ENCODE data around the gene WWTR1. TPM values are rescaled to one million over a fixed set of nuclear protein-coding genes. Genes with fewer than 3 reads are reported as not detected.

The WWTR1 gene
- total RNA-seq, 1 experiment from 2014 or later, result 79.7 TPM

- Histone ChIP-seq H3K9me2 (replicated peaks; ENCODE audit: low read length) (no peaks in the 10 kb centered on the region), H2AFZ (ENCODE audit: low read length) (peak overlapping the region; percentile 62), H3K9me3 (ENCODE audit: low read length) (no peaks in the 10 kb centered on the region), H3K27ac (ENCODE audit: low read length) (peak overlapping the region; percentile 55), H3K79me2 (ENCODE audit: low read length) (no peaks in the 10 kb centered on the region), H3K36me3 (ENCODE audit: low read depth, low read length) (no peaks in the 10 kb centered on the region), H3K4me2 (ENCODE audit: low read length) (peak overlapping the region; percentile 24), H3K4me1 (ENCODE audit: insufficient read depth, low read length) (peaks cover 18% of the 10 kb centered on the region), H3F3A (ENCODE audit: low read length, unreplicated experiment) (no peaks in the 10 kb centered on the region), H3K4me3 (ENCODE audit: low read length) (no peak overlapping the region), H4K20me1 (ENCODE audit: low read length) (no peaks in the 10 kb centered on the region), H3K27me3 (ENCODE audit: low read length) (no peaks in the 10 kb centered on the region), H3K9ac (ENCODE audit: low read length) (peak overlapping the region; percentile 51)
- ChIA-PET CTCF (interaction anchor here (0.8 to 1.3 kb wide), 5 partner anchors 10 to 524 kb away, joined by 3 to 9 read pairs (median 3); partner anchors contain the start of gene TM4SF1), POLR2A (ENCODE audit: unreplicated experiment) (interaction anchor here (0.7 kb wide), 2 partner anchors 81 to 137 kb away, joined by 3 to 4 read pairs; no protein-coding TSS in a partner anchor)
- DNase-seq, result no peak
- peak; percentile 49 for ATAC-seq
- BruUV-seq (replicated peaks), result no TSS peak
- intact Hi-C loops (cut with micrococcal nuclease), result loop anchor here (1.0 kb wide), 6 partner anchors 86 to 524 kb away; no protein-coding TSS in a partner anchor
- TF ChIP-seq CTCF (conservative IDR thresholded peaks at IDR 0.05; ENCODE audit: low read depth, low read length) (no peak), EZH2 (IDR thresholded peaks at IDR 0.05; ENCODE audit: low read length, unreplicated experiment) (no peak), EZH2phosphoT487 (IDR thresholded peaks at IDR 0.05; ENCODE audit: borderline replicate concordance, low read length) (no peak)
These were observed 178.1 kb downstream of the WWTR1 start for GRCh38 chr3:149479621-149480325.

GRCh38 chr3:149476225-149476624 is 181.6 kb downstream of the WWTR1 start:
- ChIA-PET CTCF (no interaction called here), POLR2A (ENCODE audit: unreplicated experiment) (no interaction called here)
- ATAC-seq (no peak), DNase-seq (no peak)
- H4K20me1 ChIP-seq (ENCODE audit: low read length), result no peaks in the 10 kb centered on the region
- H3K27ac ChIP-seq (ENCODE audit: low read length), result no peak overlapping the region
- no peaks in the 10 kb centered on the region for H3K9me3 ChIP-seq (ENCODE audit: low read length)
- H3K36me3 ChIP-seq (ENCODE audit: low read depth, low read length), result no peaks in the 10 kb centered on the region
- H3K27me3 ChIP-seq (ENCODE audit: low read length), result no peaks in the 10 kb centered on the region
- BruUV-seq (replicated peaks), result no TSS peak
- no peak overlapping the region for H2AFZ ChIP-seq (ENCODE audit: low read length)
- H3K4me2 ChIP-seq (ENCODE audit: low read length), result no peak overlapping the region
- no peak for TF ChIP-seq EZH2 (IDR thresholded peaks at IDR 0.05; ENCODE audit: low read length, unreplicated experiment)
- no peak for TF ChIP-seq EZH2phosphoT487 (IDR thresholded peaks at IDR 0.05; ENCODE audit: borderline replicate concordance, low read length)
- no peak for TF ChIP-seq CTCF (conservative IDR thresholded peaks at IDR 0.05; ENCODE audit: low read depth, low read length)
- H3K4me1 ChIP-seq (ENCODE audit: insufficient read depth, low read length), result peaks cover 48% of the 10 kb centered on the region
- H3K9ac ChIP-seq (ENCODE audit: low read length), result no peak overlapping the region
- peaks cover 6% of the 10 kb centered on the region for H3F3A ChIP-seq (ENCODE audit: low read length, unreplicated experiment)
- no peak overlapping the region for H3K4me3 ChIP-seq (ENCODE audit: low read length)
- H3K79me2 ChIP-seq (ENCODE audit: low read length), result no peaks in the 10 kb centered on the region
- intact Hi-C loops (cut with micrococcal nuclease), result no loop called here
- H3K9me2 ChIP-seq (replicated peaks; ENCODE audit: low read length), result no peaks in the 10 kb centered on the region

- Histone ChIP-seq H3K27ac (ENCODE audit: low read length) (no peak overlapping the region), H3K4me2 (ENCODE audit: low read length) (no peak overlapping the region), H3K4me3 (ENCODE audit: low read length) (no peak overlapping the region), H3K27me3 (ENCODE audit: low read length) (no peaks in the 10 kb centered on the region), H4K20me1 (ENCODE audit: low read length) (no peaks in the 10 kb centered on the region), H3K9me2 (replicated peaks; ENCODE audit: low read length) (no peaks in the 10 kb centered on the region), H2AFZ (ENCODE audit: low read length) (no peak overlapping the region), H3F3A (ENCODE audit: low read length, unreplicated experiment) (peaks cover 6% of the 10 kb centered on the region), H3K79me2 (ENCODE audit: low read length) (no peaks in the 10 kb centered on the region), H3K4me1 (ENCODE audit: insufficient read depth, low read length) (peaks cover 48% of the 10 kb centered on the region), H3K36me3 (ENCODE audit: low read depth, low read length) (no peaks in the 10 kb centered on the region), H3K9ac (ENCODE audit: low read length) (no peak overlapping the region), H3K9me3 (ENCODE audit: low read length) (no peaks in the 10 kb centered on the region)
- ATAC-seq (no peak), DNase-seq (no peak)
- ChIA-PET CTCF (no interaction called here), POLR2A (ENCODE audit: unreplicated experiment) (no interaction called here)
- BruUV-seq (replicated peaks), result no TSS peak
- no peak for TF ChIP-seq EZH2 (IDR thresholded peaks at IDR 0.05; ENCODE audit: low read length, unreplicated experiment)
- no peak for TF ChIP-seq CTCF (conservative IDR thresholded peaks at IDR 0.05; ENCODE audit: low read depth, low read length)
- TF ChIP-seq EZH2phosphoT487 (IDR thresholded peaks at IDR 0.05; ENCODE audit: borderline replicate concordance, low read length), result no peak
- intact Hi-C loops (cut with micrococcal nuclease), result no loop called here
These were observed 182.3 kb downstream of the WWTR1 start for GRCh38 chr3:149475451-149476060.

All from PC-3 (cell line).